Activated naive CD8-positive, alpha-beta T cell treated with anti-CD3 and anti-CD28 coated beads, Interleukin-2, amount 10 ng/mL, durations not matched to agents 7 days and 5 days (primary cell): ENCODE results near the gene C11orf52. TPM values are rescaled to one million over a fixed set of nuclear protein-coding genes. Genes with fewer than 3 reads are reported as not detected.

ENCODE experiments used
- total RNA-seq, 2 experiments: library from RNA; stranded (reverse); gene quantifications; one replicate each; pipeline ENCODE4 v1.2.3, GENCODE V29; 2021

C11orf52 gene
- total RNA-seq, 2 experiments from 2014 or later = not detected

Other genes with a start within 250 kb of the C11orf52 start
- 10 to 100 TPM; 45.1 to 47.1 TPM for gene PPP2R1B, start 152.5 kb upstream of the C11orf52 start, total RNA-seq
- gene ALG9, start 47.3 kb upstream of the C11orf52 start, total RNA-seq = 10 to 100 TPM; 26.8 to 28.8 TPM
- 1 to 10 TPM; 3.4 to 3.5 TPM for gene FDXACB1, start 39.7 kb upstream of the C11orf52 start, total RNA-seq
- 10 to 100 TPM; 20.4 to 22.9 TPM for gene CFAP68, start 39.4 kb upstream of the C11orf52 start, total RNA-seq
- gene CRYAB, start 7.1 kb upstream of the C11orf52 start, total RNA-seq = not detected
- under 1 TPM in 1 of 2 experiments, not detected in 1; 0.23 TPM for gene HSPB2, start 6.2 kb upstream of the C11orf52 start, total RNA-seq
- 1 to 10 TPM; 2.5 to 3.2 TPM for gene DIXDC1, start 18.4 kb downstream of the C11orf52 start, total RNA-seq
- gene DLAT, start 106.5 kb downstream of the C11orf52 start, total RNA-seq = 10 to 100 TPM; 26.0 to 28.5 TPM
- under 1 TPM in 1 of 2 experiments, not detected in 1; 0.50 TPM for gene PIH1D2, start 155.1 kb downstream of the C11orf52 start, total RNA-seq
- gene NKAPD1, start 155.4 kb downstream of the C11orf52 start, total RNA-seq = 10 to 100 TPM; 21.5 to 22.7 TPM
- 10 to 100 TPM; 36.8 to 39.3 TPM for gene TIMM8B, start 167.8 kb downstream of the C11orf52 start, total RNA-seq
- gene SDHD, start 168.0 kb downstream of the C11orf52 start, total RNA-seq = 10 to 100 TPM; 87.2 to 93.8 TPM
- under 1 TPM; 0.45 to 0.75 TPM for gene IL18, start 245.2 kb downstream of the C11orf52 start, total RNA-seq
- under 1 TPM in 1 of 2 experiments, not detected in 1; 0.40 TPM for gene TEX12, start 248.5 kb downstream of the C11orf52 start, total RNA-seq